GM18520 (cell line): ENCODE data around the gene MYBL2.

Experiments used
- ATAC-seq: cut with Tn5 transposase; IDR thresholded peaks from one replicate; pipeline ENCODE4 v1.9.1; 2021; ENCODE audit not compliant: unreplicated experiment

The MYBL2 gene

GRCh38 chr20:43721429-43722152 is 54.7 kb downstream of the MYBL2 start:
- ATAC-seq = no peak

DNA sequence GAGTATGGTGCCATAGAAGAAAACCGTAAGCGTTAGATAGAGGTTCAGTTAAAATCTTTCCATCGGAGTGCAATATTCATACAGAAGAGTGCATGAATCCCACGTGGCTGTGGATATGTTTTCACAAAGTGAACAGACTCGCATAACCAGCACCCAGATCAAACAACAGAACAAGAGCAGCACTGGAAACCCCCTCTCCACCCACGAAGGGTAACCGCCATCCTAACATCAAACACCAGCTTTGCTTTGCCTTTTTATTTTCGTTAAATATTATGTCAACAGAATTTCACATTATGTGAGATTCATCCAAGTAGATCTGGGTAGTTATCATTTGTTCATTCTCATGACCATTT is 55.2 kb downstream of the MYBL2 start:
- no peak for ATAC-seq

- ATAC-seq = no peak
Measured at GRCh38 chr20:43723186-43723585, 56.3 kb downstream of the MYBL2 start.

- no peak for ATAC-seq
Measured at GRCh38 chr20:43723735-43724134, 56.8 kb downstream of the MYBL2 start.

- ATAC-seq = no peak
Measured at GRCh38 chr20:43724383-43724782, 57.5 kb downstream of the MYBL2 start.

DNA sequence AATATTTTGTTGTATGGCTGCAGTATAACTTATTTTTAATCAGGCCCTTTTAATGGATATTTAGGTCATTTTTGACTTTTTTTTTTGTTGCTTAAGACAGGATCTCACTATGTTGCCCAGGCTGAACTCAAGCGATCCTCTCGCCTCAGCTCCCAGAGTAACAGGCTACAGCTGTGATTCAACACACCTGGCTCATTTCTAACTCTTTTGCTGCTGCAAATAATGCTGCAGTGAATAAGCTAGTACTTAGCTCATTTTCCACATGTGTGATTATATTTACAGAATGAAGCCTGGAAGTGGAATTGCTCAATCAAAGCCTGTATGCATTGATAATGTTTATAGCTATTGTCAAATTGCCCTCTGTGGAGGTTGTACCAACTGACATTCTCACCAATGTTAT is 58.8 kb downstream of the MYBL2 start:
- no peak for ATAC-seq

DNA sequence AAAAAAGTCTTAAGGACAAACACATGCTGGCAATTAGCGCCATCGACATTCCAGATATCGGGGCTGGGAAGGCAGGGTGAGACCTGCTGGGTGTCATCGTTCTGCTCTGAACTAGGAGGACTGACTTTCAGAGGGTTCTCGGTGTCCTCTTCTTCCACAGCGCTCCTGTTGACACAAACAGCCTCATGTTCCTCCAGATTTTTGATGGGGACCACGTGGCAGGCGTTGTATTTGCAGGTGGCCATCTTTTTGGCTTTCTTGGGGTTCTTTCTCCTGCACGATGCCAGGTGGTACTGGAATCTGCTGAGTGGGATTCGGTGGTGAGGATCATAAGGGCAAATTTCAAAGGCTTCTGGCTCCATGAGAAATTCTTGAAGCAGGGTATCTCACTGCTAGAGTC is 59.4 kb downstream of the MYBL2 start:
- no peak for ATAC-seq

DNA sequence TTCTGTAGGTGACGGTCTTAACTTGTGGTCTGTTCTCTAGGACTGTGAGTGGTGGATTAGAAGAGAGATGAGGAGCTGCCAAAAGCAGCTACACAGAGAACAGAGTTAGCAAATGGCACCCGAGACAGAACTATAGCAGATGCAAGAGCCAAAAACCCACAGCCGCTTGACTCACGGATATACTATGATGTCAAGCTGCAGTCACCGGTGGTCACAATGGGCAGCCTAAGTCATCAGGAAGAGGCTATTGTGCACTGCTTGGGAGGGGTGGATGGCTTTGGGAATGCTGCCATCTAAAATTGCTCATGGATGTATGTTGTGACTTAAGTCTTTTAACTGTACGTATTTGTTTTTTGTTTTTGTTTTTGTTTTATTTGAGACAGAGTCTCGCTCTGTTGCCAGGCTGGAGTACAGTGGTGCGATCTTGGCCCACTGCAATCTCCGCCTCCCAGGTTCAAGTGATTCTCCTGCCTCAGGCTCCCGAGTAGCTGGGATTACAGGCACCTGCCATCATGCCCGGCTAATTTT is 60.0 kb downstream of the MYBL2 start, which contains the start of gene GTSF1L:
TSS of gene GTSF1L (minus strand) at position 192 of the 528 bp plus-strand sequence. CDS start 308 bp downstream, outside the sequence.
- no peak for ATAC-seq

DNA sequence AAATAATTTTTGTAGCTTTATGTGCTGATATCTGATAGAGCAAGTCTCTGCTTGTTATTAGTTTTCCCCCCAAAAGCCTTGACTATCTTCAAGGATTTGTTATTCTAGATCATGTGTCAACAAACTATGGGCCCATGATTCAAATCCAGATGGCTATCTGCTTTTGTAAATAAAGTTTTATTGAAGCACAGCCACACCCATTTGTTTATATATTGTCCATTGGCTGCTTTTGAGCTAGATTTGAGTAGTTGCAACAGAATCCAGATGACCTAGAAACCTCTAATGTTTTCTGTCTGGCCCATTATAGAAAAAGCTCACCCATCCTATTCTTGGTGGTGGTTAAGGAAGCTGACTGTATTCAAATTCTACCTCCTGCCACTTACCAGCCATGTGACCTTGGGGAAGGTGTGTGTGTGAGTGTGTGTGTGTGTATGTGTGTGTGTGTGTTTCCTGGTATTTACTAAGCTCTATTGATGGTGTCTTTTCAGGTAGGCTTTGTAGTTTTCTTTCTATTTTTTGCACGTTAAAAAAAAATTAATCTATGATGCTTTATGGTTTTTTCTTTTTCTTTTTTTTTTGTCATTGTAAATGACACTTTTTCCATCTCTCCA is 61.2 kb downstream of the MYBL2 start:
- ATAC-seq = no peak

DNA sequence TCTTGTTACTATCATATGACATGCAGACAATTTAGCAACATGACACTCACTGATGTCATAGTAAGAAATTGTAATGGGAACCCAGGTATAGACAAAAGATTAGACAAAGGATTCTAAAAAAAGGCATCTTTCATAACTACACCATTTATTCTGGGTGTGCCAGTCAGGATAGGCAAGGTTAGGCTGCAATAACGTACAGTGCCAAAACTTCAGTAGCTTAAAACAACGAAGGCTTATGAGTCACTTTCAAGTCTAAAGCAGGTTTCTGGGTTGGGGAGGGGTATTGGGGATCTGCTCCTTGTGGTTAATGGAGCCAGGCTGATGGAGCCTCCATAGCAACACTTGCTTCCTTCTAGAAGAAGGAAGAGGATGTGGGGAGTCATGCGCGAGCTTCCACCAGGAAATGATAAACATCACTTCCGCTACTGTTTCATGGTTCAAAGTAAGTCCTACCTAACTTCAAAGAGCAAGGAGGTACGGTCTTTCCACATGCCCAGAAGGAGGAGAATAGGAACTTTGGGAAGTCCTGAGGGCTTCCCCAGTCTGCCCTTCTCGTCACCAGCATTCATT is 61.9 kb downstream of the MYBL2 start:
- no peak for ATAC-seq

DNA sequence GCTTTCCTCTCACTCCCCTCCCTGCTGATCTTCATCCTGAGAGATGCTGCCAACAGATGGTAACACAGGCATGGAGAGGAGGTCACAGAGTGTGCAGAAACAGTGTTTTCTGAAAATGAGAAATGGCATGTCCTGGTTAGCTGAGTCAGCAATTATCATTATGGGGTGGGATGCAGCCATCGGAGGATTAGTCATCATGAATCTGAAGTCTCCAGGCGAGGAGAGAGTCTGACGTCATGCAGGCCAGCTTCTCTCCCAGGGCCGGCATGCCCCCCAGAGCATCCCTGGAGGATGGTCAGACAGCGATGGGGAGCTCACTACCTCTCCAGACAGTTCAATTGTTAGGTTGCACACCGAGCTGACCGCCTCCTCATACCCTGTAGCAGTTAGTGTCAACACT is 64.6 kb downstream of the MYBL2 start:
- no peak for ATAC-seq

DNA sequence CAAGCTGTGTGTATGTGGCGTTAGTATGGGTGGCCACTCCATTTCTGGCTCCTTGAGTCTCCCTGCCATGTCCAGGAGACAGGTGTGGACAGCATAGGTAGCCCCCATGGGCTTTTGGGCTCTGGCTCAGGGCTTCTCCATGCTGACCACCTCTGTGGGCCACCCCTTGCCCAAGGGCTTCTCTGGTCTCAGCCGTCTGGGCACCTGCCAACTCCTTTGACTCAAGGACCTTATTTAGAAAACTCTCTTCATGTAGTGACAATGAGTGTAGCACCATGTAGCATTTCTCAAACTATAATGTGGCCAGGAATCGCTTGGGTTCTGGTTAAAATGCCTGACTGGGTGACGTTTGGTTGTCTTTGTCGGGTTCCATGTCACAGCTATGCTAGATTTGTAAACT is 65.0 kb downstream of the MYBL2 start:
- ATAC-seq = no peak

DNA sequence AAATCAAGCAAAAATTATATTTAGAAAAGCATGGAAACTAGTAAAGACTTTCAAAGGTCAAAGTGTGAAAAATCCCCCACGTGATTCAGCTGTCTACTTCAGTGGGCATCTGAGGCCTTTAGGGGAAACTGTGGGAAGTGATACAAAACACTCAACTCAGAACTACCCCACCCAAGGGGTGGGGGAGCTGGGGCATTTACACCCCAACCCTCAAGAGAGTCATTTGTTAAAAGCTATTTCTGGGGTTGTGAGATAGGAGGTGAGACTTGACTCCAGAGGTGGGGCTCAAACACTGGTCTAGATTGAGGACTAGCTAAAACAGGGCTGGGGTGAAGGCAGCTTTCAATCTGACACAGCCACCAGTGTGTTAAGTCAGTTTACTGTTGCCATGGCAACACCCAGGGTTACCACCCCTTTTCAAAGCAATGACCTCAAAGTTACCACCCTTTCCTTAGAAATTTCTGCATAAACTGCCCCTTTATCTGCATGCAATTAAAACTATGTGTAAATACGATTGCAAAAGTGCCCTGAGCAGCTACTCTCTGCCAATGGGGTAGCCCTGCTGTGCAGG is 69.8 kb downstream of the MYBL2 start:
- ATAC-seq = peak; percentile 80

DNA sequence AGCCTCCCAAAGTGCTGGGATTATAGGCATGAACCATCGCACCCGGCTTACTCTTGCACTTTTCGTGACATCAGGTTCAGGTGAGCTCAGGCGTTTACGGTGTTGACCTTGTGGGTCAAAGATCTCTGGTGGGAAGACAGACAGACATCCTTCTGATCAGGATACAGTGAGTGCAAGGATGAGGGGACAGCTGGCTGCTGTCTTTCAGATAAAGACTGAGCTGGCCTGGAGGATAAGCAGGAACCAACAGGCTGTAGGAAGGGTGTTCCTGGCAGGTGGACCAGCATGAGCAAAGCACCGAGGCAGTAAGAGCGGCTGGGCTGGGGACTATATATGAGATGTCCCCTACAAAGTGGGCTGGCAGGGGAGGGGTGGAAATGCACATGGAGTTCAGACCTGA is 71.0 kb downstream of the MYBL2 start:
- ATAC-seq = no peak

GRCh38 chr20:43739148-43739749 is 72.3 kb downstream of the MYBL2 start:
- ATAC-seq = no peak

DNA sequence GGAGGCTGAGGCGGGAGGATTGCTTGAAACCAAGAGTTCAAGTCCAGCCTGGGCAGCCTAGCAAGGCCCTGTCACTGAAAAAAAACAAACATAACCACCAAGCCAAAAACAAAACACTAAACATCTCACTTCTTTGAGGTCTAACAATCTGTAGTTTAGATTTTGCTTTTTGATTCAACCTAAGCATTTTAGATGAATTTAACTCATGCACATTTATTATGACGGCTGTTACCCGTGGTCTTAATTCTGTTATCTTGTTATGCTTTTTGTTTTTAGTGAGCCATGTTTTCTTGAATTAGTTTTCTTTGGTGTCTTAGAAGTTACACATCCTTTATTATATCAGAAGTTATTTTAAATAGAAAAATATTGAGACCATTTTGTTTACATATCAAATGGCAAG is 73.7 kb downstream of the MYBL2 start:
- no peak for ATAC-seq

- ATAC-seq = no peak
Measured at GRCh38 chr20:43744151-43744611, 77.3 kb downstream of the MYBL2 start.

- ATAC-seq = no peak
Measured at GRCh38 chr20:43744966-43745730, 78.2 kb downstream of the MYBL2 start.

GRCh38 chr20:43746344-43747137 is 79.6 kb downstream of the MYBL2 start:
- ATAC-seq = no peak

- no peak for ATAC-seq
Measured at GRCh38 chr20:43748274-43748673, 81.4 kb downstream of the MYBL2 start.
